Measurements from ENCODE around the gene CCSER2. TPM values are rescaled to one million over a fixed set of nuclear protein-coding genes. Genes with fewer than 3 reads are reported as not detected.

The CCSER2 gene
- total and polyA plus RNA-seq, 2 donors, result 18.4 to 35.8 TPM

GRCh38 chr10:84456126-84456525 lies 127.7 kb downstream of the CCSER2 start:
- Histone ChIP-seq H3K27ac (ENCODE audit: low read depth in 1 of 2, low read length in 1 of 2) (no peak overlapping the region), H3K9me3 (ENCODE audit: control insufficient read depth in 2 of 2, insufficient read depth in 1 of 2, low read length in 1 of 2) (no peaks in the 10 kb centered on the region), H3K36me3 (ENCODE audit: control insufficient read depth in 2 of 2, insufficient read depth in 2 of 2, low read length in 1 of 2) (peaks cover 0 to 3% of the 10 kb centered on the region in 2 donors), H3K4me1 (ENCODE audit: control insufficient read depth in 2 of 2, insufficient read depth in 2 of 2, low read length in 2 of 2) (no peaks in the 10 kb centered on the region), H3K27me3 (ENCODE audit: control insufficient read depth in 2 of 2, insufficient read depth in 1 of 2, low read length in 1 of 2) (no peaks in the 10 kb centered on the region), H3K4me3 (ENCODE audit: low read length in 2 of 2) (no peak overlapping the region)
- WGBS, result 98% methylated on average over 2 of the region's 2 CpGs
- DNase-seq (ENCODE audit: low read depth in 6 of 9, low spot score in 9 of 9), result no peak

GRCh38 chr10:84460520-84460919 lies 132.1 kb downstream of the CCSER2 start:
- H3K4me3 ChIP-seq (ENCODE audit: low read length in 2 of 2), result no peak overlapping the region
- no peaks in the 10 kb centered on the region for H3K4me1 ChIP-seq (ENCODE audit: control insufficient read depth in 2 of 2, insufficient read depth in 2 of 2, low read length in 2 of 2)
- no peak overlapping the region for H3K27ac ChIP-seq (ENCODE audit: low read depth in 1 of 2, low read length in 1 of 2)
- no peak for DNase-seq (ENCODE audit: low read depth in 6 of 9, low spot score in 9 of 9)
- peaks cover 3 to 7% of the 10 kb centered on the region in 2 donors for H3K36me3 ChIP-seq (ENCODE audit: control insufficient read depth in 2 of 2, insufficient read depth in 2 of 2, low read length in 1 of 2)
- no peaks in the 10 kb centered on the region for H3K27me3 ChIP-seq (ENCODE audit: control insufficient read depth in 2 of 2, insufficient read depth in 1 of 2, low read length in 1 of 2)
- H3K9me3 ChIP-seq (ENCODE audit: control insufficient read depth in 2 of 2, insufficient read depth in 1 of 2, low read length in 1 of 2), result no peaks in the 10 kb centered on the region

GRCh38 chr10:84469470-84469869 lies 141.1 kb downstream of the CCSER2 start:
- no peak for DNase-seq (ENCODE audit: low read depth in 6 of 9, low spot score in 9 of 9)
- Histone ChIP-seq H3K4me1 (ENCODE audit: control insufficient read depth in 2 of 2, insufficient read depth in 2 of 2, low read length in 2 of 2) (no peaks in the 10 kb centered on the region), H3K27me3 (ENCODE audit: control insufficient read depth in 2 of 2, insufficient read depth in 1 of 2, low read length in 1 of 2) (no peaks in the 10 kb centered on the region), H3K4me3 (ENCODE audit: low read length in 2 of 2) (no peak overlapping the region), H3K9me3 (ENCODE audit: control insufficient read depth in 2 of 2, insufficient read depth in 1 of 2, low read length in 1 of 2) (no peaks in the 10 kb centered on the region), H3K27ac (ENCODE audit: low read depth in 1 of 2, low read length in 1 of 2) (no peak overlapping the region), H3K36me3 (ENCODE audit: control insufficient read depth in 2 of 2, insufficient read depth in 2 of 2, low read length in 1 of 2) (peaks cover 2 to 3% of the 10 kb centered on the region in 2 donors)
- WGBS, result 100% methylated on average over 1 of the region's 1 CpG

- no peak for DNase-seq (ENCODE audit: low read depth in 6 of 9, low spot score in 9 of 9)
- Histone ChIP-seq H3K9me3 (ENCODE audit: control insufficient read depth in 2 of 2, insufficient read depth in 1 of 2, low read length in 1 of 2) (no peaks in the 10 kb centered on the region), H3K27me3 (ENCODE audit: control insufficient read depth in 2 of 2, insufficient read depth in 1 of 2, low read length in 1 of 2) (no peaks in the 10 kb centered on the region), H3K4me3 (ENCODE audit: low read length in 2 of 2) (no peak overlapping the region), H3K27ac (ENCODE audit: low read depth in 1 of 2, low read length in 1 of 2) (no peak overlapping the region), H3K4me1 (ENCODE audit: control insufficient read depth in 2 of 2, insufficient read depth in 2 of 2, low read length in 2 of 2) (no peaks in the 10 kb centered on the region), H3K36me3 (ENCODE audit: control insufficient read depth in 2 of 2, insufficient read depth in 2 of 2, low read length in 1 of 2) (peaks cover 0 to 9% of the 10 kb centered on the region in 2 donors)
- 99% methylated on average over 3 of the region's 3 CpGs for WGBS
These were observed 144.7 kb downstream of the CCSER2 start for GRCh38 chr10:84473136-84473535.

GRCh38 chr10:84477398-84478128 lies 149.2 kb downstream of the CCSER2 start:
- Histone ChIP-seq H3K27ac (ENCODE audit: low read depth in 1 of 2, low read length in 1 of 2) (no peak overlapping the region), H3K27me3 (ENCODE audit: control insufficient read depth in 2 of 2, insufficient read depth in 1 of 2, low read length in 1 of 2) (no peaks in the 10 kb centered on the region), H3K9me3 (ENCODE audit: control insufficient read depth in 2 of 2, insufficient read depth in 1 of 2, low read length in 1 of 2) (no peaks in the 10 kb centered on the region), H3K4me1 (ENCODE audit: control insufficient read depth in 2 of 2, insufficient read depth in 2 of 2, low read length in 2 of 2) (peaks cover 0 to 4% of the 10 kb centered on the region in 2 donors), H3K4me3 (ENCODE audit: low read length in 2 of 2) (no peak overlapping the region), H3K36me3 (ENCODE audit: control insufficient read depth in 2 of 2, insufficient read depth in 2 of 2, low read length in 1 of 2) (peaks cover 0 to 12% of the 10 kb centered on the region in 2 donors)
- no peak for DNase-seq (ENCODE audit: low read depth in 6 of 9, low spot score in 9 of 9)
- WGBS, result 95% methylated on average over 3 of the region's 3 CpGs

GRCh38 chr10:84478151-84478550 lies 149.8 kb downstream of the CCSER2 start:
- peaks cover 0 to 4% of the 10 kb centered on the region in 2 donors for H3K4me1 ChIP-seq (ENCODE audit: control insufficient read depth in 2 of 2, insufficient read depth in 2 of 2, low read length in 2 of 2)
- no peaks in the 10 kb centered on the region for H3K27me3 ChIP-seq (ENCODE audit: control insufficient read depth in 2 of 2, insufficient read depth in 1 of 2, low read length in 1 of 2)
- H3K4me3 ChIP-seq (ENCODE audit: low read length in 2 of 2), result no peak overlapping the region
- no peak for DNase-seq (ENCODE audit: low read depth in 6 of 9, low spot score in 9 of 9)
- H3K36me3 ChIP-seq (ENCODE audit: control insufficient read depth in 2 of 2, insufficient read depth in 2 of 2, low read length in 1 of 2), result peaks cover 0 to 12% of the 10 kb centered on the region in 2 donors
- H3K27ac ChIP-seq (ENCODE audit: low read depth in 1 of 2, low read length in 1 of 2), result no peak overlapping the region
- H3K9me3 ChIP-seq (ENCODE audit: control insufficient read depth in 2 of 2, insufficient read depth in 1 of 2, low read length in 1 of 2), result no peaks in the 10 kb centered on the region

GRCh38 chr10:84478679-84479078 lies 150.3 kb downstream of the CCSER2 start:
- H3K36me3 ChIP-seq (ENCODE audit: control insufficient read depth in 2 of 2, insufficient read depth in 2 of 2, low read length in 1 of 2), result peaks cover 2 to 12% of the 10 kb centered on the region in 2 donors
- DNase-seq (ENCODE audit: low read depth in 6 of 9, low spot score in 9 of 9), result no peak
- H3K27ac ChIP-seq (ENCODE audit: low read depth in 1 of 2, low read length in 1 of 2), result no peak overlapping the region
- H3K4me3 ChIP-seq (ENCODE audit: low read length in 2 of 2), result no peak overlapping the region
- WGBS, result 94% methylated on average over 1 of the region's 1 CpG
- peaks cover 0 to 4% of the 10 kb centered on the region in 2 donors for H3K4me1 ChIP-seq (ENCODE audit: control insufficient read depth in 2 of 2, insufficient read depth in 2 of 2, low read length in 2 of 2)
- no peaks in the 10 kb centered on the region for H3K9me3 ChIP-seq (ENCODE audit: control insufficient read depth in 2 of 2, insufficient read depth in 1 of 2, low read length in 1 of 2)
- no peaks in the 10 kb centered on the region for H3K27me3 ChIP-seq (ENCODE audit: control insufficient read depth in 2 of 2, insufficient read depth in 1 of 2, low read length in 1 of 2)

GRCh38 chr10:84484541-84484940 lies 156.2 kb downstream of the CCSER2 start:
- Histone ChIP-seq H3K9me3 (ENCODE audit: control insufficient read depth in 2 of 2, insufficient read depth in 1 of 2, low read length in 1 of 2) (no peaks in the 10 kb centered on the region), H3K27ac (ENCODE audit: low read depth in 1 of 2, low read length in 1 of 2) (no peak overlapping the region), H3K27me3 (ENCODE audit: control insufficient read depth in 2 of 2, insufficient read depth in 1 of 2, low read length in 1 of 2) (no peaks in the 10 kb centered on the region), H3K4me1 (ENCODE audit: control insufficient read depth in 2 of 2, insufficient read depth in 2 of 2, low read length in 2 of 2) (peaks cover 0 to 4% of the 10 kb centered on the region in 2 donors), H3K36me3 (ENCODE audit: control insufficient read depth in 2 of 2, insufficient read depth in 2 of 2, low read length in 1 of 2) (peaks cover 0 to 6% of the 10 kb centered on the region in 2 donors), H3K4me3 (ENCODE audit: low read length in 2 of 2) (no peak overlapping the region)
- no peak for DNase-seq (ENCODE audit: low read depth in 6 of 9, low spot score in 9 of 9)
- WGBS, result 98% methylated on average over 2 of the region's 2 CpGs

GRCh38 chr10:84493361-84493760 lies 165.0 kb downstream of the CCSER2 start:
- H3K4me3 ChIP-seq (ENCODE audit: low read length in 2 of 2), result no peak overlapping the region
- H3K27me3 ChIP-seq (ENCODE audit: control insufficient read depth in 2 of 2, insufficient read depth in 1 of 2, low read length in 1 of 2), result no peaks in the 10 kb centered on the region
- no peaks in the 10 kb centered on the region for H3K4me1 ChIP-seq (ENCODE audit: control insufficient read depth in 2 of 2, insufficient read depth in 2 of 2, low read length in 2 of 2)
- H3K9me3 ChIP-seq (ENCODE audit: control insufficient read depth in 2 of 2, insufficient read depth in 1 of 2, low read length in 1 of 2), result no peaks in the 10 kb centered on the region
- H3K27ac ChIP-seq (ENCODE audit: low read depth in 1 of 2, low read length in 1 of 2), result no peak overlapping the region
- WGBS, result 94% methylated on average over 2 of the region's 2 CpGs
- H3K36me3 ChIP-seq (ENCODE audit: control insufficient read depth in 2 of 2, insufficient read depth in 2 of 2, low read length in 1 of 2), result peaks cover 0 to 3% of the 10 kb centered on the region in 2 donors
- no peak for DNase-seq (ENCODE audit: low read depth in 6 of 9, low spot score in 9 of 9)

Data from thymus (tissue), 11 donors.